ENCODE results near the gene MAGEH1.
"Not testable (repeated sequence)": the region's sequence is repeated elsewhere in the genome, so short reads cannot be mapped to it uniquely, and the experiment has no call there.

Gene MAGEH1
- 10.2 to 19.8 (median 14.6) reads per million in 4 donors for total RNA-seq

GRCh38 chrX:55451990-55452832 is at the start of gene MAGEH1:
Gene MAGEH1, plus strand, starts transcription at chrX:55452127. Its CDS starts 248 bp downstream, at chrX:55452375.
- peak; percentile 48 to 85 (median 70) for DNase-seq

DNA sequence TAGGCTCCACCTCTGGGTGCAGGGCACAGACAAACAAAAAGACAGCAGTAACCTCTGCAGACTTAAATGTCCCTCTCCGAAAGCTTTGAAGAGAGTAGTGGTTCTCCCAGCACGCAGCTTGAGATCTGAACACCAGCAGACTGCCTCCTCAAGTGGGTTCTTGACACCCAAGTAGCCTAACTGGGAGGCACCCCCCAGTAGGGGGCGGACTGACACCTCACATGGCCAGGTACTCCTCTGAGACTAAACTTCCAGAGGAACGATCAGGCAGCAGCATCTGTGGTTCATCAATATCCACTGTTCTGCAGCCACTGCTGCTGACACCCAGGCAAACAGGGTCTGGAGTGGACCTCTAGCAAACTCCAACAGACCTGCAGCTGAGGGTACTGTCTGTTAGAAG is 24.8 kb upstream of the MAGEH1 start:
- DNase-seq, result peak in 1 of 5 donors; percentile 4

DNA sequence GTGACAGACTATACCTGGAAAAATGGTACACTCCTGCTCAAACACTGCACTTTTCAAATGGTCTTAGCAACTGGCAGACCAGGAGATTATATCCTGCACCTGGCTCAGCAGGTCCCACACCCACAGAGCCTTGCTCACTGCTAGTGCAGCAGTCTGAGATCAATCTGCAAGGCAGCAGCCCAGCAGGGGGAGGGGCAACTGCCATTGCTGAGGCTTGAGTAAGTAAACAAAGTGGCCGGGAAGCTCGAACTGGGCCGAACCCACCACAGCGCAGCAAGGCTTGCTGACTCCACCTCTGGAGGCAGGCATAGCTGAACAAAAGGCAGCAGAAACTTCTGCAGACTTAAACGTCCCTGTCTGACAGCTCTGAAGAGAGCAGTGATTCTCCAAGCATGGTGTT is 8.5 kb upstream of the MAGEH1 start:
- not testable (repeated sequence) for DNase-seq

DNA sequence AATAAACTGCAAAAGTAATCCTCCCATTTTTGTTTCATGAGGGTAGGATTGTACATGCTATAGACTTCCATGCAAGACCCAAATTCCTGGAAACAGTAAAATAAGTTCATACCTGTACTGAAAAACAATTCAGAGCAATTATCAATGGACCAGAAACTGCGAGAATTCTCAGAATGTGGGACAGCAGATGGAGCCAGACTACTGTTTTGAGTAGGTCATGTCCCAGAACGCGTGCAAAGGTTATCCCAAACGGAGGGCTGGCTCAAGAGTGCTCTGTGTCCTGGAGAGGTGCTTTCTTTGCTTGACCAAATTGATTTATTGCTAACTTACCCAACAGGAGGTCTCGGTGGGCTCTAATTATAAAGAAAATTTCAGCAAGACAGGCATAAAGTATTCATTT is 1.7 kb upstream of the MAGEH1 start:
- DNase-seq, result no peak

- no peak for DNase-seq
Measured at GRCh38 chrX:55451141-55451540, 786 bp upstream of the MAGEH1 start.

- no peak for DNase-seq
Measured at GRCh38 chrX:55451626-55451989, 319 bp upstream of the MAGEH1 start.

DNA sequence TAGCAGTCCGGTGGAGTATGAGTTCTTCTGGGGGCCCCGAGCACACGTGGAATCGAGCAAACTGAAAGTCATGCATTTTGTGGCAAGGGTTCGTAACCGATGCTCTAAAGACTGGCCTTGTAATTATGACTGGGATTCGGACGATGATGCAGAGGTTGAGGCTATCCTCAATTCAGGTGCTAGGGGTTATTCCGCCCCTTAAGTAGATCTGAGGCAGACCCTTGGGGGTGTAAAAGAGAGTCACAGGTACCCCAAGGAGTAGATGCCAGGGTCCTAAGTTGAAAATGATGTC is 852 bp downstream of the MAGEH1 start:
- no peak for DNase-seq

GRCh38 chrX:55455708-55456107 is 3.8 kb downstream of the MAGEH1 start:
- not testable (repeated sequence) for DNase-seq

DNA sequence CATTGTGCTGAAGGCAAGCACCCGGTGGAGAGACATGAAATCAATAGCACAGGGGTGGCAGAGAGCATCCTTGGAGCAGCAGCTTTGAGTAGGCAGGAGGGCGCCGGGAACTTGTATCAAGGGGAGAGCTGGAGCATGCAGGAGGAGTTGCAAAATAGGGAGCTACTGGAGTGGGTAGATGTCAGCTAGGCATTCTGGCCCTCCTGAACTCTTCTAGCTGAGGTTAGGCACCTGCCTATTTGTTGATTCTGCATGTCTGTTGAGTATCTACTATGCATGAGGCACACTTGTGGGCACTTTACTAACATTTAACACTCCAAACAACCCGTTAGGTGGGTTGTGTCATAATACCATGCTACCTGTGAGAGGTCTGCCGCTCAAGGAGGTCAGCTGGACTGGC is 7.5 kb downstream of the MAGEH1 start:
- not testable (repeated sequence) for DNase-seq

DNA sequence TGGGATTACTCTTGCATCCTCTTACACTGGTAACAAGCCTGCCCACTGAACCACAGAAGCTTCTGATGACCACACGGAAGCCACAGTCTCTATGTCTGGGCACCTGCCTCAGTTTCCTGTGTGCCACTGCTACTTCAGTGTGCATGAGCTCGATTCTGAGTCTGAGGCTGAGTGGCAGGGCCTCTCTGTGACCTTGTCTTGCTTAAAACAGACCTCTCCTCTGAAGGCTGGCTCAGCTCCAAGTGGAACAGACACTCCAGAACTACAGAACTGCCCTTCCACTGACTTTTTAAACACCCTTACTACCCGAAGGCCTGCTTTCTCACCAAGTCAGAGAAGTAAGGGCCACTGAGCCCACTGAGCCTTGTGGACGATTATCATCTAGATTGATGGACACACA is 8.0 kb downstream of the MAGEH1 start:
- DNase-seq, result not testable (repeated sequence)

GRCh38 chrX:55464050-55464449 is 12.1 kb downstream of the MAGEH1 start:
- not testable (repeated sequence) for DNase-seq

DNA sequence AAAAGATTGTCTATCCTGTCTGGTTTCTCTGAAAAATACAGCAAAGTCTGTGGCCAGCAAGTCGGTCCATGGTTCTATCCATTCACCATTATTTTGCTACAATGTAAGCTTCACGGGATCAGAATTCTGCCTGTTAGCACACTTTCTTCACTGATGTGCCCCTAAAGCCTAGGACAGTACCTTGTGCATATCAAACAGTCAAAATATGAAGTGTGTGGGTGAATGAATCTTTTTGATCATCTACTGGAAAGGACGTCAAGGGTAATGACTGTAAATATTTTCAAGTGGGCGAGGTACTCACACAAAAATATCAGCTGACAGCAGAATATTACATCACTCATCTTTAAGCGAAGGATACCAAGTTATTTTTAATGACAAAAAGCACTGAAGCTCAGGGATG is 13.2 kb downstream of the MAGEH1 start:
- not testable (repeated sequence) for DNase-seq

DNA sequence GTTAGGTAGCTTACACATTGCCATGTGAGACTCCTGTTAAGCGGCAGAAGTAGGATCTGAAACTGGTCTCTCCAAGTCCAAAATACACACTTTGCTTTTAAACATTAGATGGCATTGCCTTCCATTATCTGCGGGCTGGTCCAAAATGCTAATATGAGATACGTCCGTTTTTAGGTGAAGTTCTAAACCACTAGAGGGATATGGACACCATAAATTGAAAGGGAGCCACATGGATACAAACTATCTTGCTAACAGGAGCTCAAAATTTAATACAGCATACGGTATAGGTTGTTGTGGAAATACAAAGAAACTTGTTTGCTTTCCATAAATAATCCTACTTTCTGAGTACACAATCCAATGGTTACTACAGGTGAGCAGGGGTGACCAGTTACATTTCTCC is 13.9 kb downstream of the MAGEH1 start:
- DNase-seq, result not testable (repeated sequence)

- DNase-seq, result not testable (repeated sequence)
Measured at GRCh38 chrX:55479956-55480355, 28.0 kb downstream of the MAGEH1 start.

DNA sequence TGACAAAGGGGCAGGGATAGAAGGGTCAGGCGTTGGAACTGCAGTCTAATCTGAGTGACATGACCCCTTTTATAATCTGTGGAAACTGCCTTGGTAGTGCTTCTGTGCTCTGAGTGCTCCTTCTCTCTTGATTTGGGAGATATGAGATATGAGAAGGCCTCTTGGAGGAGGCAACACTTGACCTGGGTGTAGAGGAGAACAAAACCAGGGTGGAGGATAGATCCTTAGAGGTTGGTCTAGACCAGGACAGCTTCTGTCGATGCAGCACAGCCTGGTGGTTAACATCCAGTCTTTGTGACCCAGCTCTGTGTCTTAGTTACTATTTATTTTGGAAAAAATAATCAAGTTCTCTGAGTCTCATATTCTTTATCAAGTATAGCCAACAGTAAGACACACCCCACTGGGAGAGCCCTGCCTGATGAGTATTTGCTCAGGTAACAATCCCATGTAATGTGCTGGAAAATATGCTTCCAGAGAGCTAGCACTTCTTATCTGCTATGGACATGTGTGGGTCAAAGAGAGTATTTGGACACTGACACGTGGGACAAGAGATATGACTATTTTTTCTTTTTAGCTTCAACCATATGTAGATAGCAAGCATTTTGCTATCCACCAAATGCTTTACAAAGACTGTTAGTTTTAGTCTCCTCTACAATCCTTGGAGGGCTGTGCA is 28.6 kb downstream of the MAGEH1 start:
- no peak for DNase-seq

DNA sequence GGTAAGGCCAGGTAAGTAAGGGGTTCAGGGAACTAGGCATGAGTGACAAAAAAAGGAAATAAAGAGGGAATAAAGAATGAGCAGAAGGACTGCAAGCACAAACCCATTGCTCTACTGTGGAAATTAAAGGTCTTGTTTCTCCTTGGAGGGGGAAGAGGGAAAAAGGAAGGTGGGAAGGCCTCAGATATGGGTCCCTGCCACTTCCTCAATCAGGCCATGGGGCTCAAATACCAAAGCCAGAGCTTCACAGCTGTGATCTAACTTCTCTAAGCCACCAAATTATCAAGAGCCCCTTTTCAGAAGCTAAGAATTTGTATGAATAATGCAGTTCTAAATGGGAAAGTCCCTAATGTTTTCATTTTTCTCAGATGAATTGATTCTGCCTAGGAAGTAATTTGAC is 33.0 kb downstream of the MAGEH1 start:
- DNase-seq, result no peak

DNA sequence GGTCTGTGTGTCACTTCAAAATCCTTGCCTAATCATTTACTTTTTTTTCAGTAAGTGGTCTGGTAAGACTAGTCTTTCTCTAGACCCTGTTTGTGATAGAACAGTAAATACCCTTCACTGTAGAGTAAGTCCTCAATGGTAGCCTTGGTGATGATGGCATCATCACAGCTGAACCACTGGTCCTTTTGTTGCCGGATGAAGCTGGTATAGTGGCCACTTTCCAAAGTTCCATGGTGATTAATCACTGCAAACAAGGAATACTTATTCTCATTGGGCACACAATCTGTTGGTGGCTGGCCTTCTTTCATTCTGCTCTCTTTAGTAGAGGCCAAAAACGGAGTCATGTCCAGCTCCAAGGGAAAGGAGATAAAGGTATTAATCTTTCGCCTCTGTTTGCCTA is 34.8 kb downstream of the MAGEH1 start:
- no peak for DNase-seq

- DNase-seq, result no peak
Measured at GRCh38 chrX:55487143-55487542, 35.2 kb downstream of the MAGEH1 start.

DNA sequence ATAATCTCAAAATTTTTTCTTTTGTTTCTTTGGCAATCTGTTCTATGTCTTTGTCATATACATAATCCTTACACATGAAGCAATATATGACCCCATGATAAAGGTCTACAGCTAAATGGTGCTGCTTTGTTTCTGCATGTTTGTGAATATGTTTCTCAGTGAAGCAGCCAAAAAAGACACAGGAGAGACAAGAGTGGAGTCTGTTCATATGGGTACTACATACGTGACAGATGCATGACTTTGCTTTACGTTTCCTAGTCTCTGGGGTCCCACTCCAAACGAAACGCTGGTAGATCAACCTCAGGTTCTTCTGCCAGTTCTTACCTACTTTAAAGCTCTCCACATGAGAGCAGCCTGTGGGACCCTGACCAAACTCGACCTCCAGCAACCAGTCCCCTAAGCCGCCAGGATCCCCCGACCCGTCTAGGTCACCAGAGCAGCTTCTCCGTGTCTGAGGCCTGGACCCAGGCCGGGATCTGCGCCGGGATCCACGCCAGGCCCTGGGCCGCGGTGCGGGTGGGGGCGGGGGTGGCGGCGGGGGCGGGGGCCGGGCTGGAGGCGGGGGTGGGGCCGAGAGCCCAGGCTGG is 36.2 kb downstream of the MAGEH1 start:
- peak in 1 of 5 donors; percentile 3 for DNase-seq

- peak; percentile 28 to 70 (median 54) for DNase-seq
Measured at GRCh38 chrX:55488593-55489313, 36.8 kb downstream of the MAGEH1 start.

DNA sequence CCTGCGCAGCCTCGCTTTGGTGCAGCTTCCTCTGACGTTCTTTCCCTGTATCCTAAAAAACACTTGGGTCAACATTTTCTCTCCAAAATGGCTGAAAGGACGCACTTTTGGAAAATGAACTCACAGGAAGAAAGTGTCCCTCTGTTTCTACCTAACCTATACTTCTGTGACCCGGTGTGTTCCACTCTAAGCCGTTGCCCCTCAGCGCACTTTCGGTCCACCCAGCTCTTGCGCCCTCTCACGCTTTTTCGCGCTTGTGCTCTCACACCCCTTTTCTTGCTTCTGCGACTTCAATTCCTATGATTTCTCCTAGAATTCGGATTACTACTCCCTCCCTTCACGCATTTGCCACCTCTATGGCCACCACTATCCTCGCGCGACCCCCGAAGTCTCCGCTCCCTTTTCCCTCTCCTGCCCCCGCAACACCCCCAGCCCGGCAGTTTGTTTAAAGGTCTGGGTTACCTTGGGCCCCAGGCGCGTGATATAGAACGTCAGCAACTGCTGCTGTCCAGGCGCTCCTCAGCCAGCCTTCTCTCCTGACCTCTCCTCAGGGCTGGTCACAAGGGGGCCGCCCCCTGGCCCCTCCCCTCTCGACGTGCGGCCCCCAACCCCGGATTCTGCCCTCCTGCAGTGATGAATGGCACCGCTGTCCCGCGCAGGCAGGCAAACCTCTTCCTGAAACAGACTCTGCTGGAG is 37.5 kb downstream of the MAGEH1 start, which contains the start of gene USP51:
Gene USP51 (minus strand): TSS at position 535 of the 696 bp plus-strand sequence. CDS start 909 bp downstream, outside the sequence.
- peak in 2 of 5 donors; percentile 2 to 4 for DNase-seq

- DNase-seq, result no peak
Measured at GRCh38 chrX:55490121-55490520, 38.2 kb downstream of the MAGEH1 start.

Measured in T-helper 1 cell (primary cell).